Nephron (organoid): ENCODE measurements around the gene PLA2G1B.

Source experiments
- H3K27ac Mint-ChIP-seq, 3 experiments: 2 replicates each; pipeline ENCODE4 v1.8.0; 2020; ENCODE audit warnings: mixed read lengths in 3 of 3, mild to moderate bottlenecking in 2 of 3, moderate library complexity in 1 of 3
- H3K27me3 Mint-ChIP-seq: 2 replicates; pipeline ENCODE4 v1.8.0; 2021; ENCODE audit warnings: low read depth, mild to moderate bottlenecking, moderate library complexity, mixed read lengths
- H3K36me3 Mint-ChIP-seq: 2 replicates; pipeline ENCODE4 v1.8.0; 2020; ENCODE audit warnings: low read depth, mixed read lengths
- H3K4me1 Mint-ChIP-seq: 2 replicates; pipeline ENCODE4 v1.8.0; 2020; ENCODE audit warnings: mixed read lengths
- H3K4me3 Mint-ChIP-seq, 3 experiments: 2 replicates each; pipeline ENCODE4 v1.8.0; 2020; ENCODE audit warnings: mild to moderate bottlenecking in 3 of 3, mixed read lengths in 3 of 3, moderate library complexity in 2 of 3
- H3K9me3 Mint-ChIP-seq: 2 replicates; pipeline ENCODE4 v1.8.0; 2020; ENCODE audit warnings: mixed read lengths
- TF ChIP-seq, protein P1 (sequence below), 3 experiments: fragments of 200-600 bp; sonication (generic); IDR thresholded peaks; one replicate each; pipeline ENCODE4 v1.5.0; 2021; ENCODE audit warnings: antibody characterized with exemption in 3 of 3; ENCODE audit not compliant: unreplicated experiment in 3 of 3

Gene PLA2G1B

DNA sequence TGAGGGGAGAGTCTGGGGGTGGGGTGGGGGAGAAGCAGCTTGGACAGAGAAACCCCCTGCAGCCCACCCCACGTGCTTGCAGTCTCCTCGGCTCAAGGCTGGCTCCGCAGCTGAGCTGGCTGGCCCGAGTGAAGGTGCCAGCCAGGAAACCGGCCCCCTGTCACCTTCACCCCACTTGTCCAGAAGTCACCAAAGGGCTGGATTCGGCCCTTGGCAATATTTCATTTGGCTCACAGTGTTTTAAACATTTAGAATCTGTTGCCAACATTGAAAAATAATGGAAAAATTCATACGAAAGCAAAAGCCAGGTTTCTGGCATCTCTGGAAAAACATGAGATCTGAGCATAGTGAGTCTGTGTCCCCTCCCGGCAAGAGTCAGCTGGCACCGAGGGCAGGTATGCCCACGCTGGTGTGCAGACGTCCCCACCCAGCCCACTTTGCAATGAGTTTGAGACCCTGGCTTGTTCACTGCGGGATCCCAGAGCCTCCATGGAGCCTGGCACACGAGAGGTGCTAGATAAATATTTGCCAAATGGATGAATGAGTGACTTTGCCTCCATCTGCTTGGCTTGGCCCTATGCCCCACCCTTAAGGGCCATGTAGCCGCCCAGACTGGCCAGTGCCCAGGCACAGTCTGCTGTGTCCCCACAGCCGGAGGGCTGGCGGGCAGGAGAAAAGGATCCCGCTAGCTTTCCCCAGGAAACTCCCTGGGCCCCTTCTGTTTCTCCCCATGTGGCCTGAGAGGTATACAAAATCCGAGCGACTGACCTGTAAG lies 23.2 kb upstream of the PLA2G1B start:
- H3K36me3 Mint-ChIP-seq, result peaks cover 45% of the 10 kb centered on the region
- H3K4me1 Mint-ChIP-seq, result no peaks in the 10 kb centered on the region
- no peak overlapping the region for H3K27ac Mint-ChIP-seq
- H3K27me3 Mint-ChIP-seq, result no peaks in the 10 kb centered on the region
- TF ChIP-seq, protein P1, sequence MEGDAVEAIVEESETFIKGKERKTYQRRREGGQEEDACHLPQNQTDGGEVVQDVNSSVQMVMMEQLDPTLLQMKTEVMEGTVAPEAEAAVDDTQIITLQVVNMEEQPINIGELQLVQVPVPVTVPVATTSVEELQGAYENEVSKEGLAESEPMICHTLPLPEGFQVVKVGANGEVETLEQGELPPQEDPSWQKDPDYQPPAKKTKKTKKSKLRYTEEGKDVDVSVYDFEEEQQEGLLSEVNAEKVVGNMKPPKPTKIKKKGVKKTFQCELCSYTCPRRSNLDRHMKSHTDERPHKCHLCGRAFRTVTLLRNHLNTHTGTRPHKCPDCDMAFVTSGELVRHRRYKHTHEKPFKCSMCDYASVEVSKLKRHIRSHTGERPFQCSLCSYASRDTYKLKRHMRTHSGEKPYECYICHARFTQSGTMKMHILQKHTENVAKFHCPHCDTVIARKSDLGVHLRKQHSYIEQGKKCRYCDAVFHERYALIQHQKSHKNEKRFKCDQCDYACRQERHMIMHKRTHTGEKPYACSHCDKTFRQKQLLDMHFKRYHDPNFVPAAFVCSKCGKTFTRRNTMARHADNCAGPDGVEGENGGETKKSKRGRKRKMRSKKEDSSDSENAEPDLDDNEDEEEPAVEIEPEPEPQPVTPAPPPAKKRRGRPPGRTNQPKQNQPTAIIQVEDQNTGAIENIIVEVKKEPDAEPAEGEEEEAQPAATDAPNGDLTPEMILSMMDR (IDR thresholded peaks at IDR 0.05; ENCODE audit: unreplicated experiment in 3 of 3), result no peak
- H3K9me3 Mint-ChIP-seq, result no peaks in the 10 kb centered on the region
- no peak overlapping the region for H3K4me3 Mint-ChIP-seq

DNA sequence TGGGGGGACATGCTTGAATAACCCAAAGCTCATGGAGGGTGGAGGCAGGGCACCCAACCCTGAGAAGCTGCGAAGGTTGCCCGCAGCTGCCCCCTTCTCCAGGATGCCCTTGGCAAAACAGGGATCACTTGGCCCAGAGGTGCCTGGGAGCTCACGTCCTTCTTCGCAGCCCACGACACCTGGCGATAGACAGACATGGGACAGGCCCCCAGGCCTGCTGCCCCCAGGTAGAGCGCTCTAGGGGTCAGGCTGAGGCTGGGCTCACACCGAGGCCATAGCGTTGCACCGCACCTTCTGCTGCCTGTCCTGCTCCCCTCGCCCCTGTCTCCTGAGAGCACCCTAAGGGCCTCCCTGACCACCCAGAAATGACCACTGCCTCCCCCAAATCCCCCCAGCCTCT lies 20.2 kb upstream of the PLA2G1B start:
- TF ChIP-seq, protein P1 (IDR thresholded peaks at IDR 0.05; ENCODE audit: unreplicated experiment in 3 of 3), result no peak
- Mint-ChIP-seq H3K9me3 (no peaks in the 10 kb centered on the region), H3K27ac (no peak overlapping the region), H3K36me3 (peaks cover 37% of the 10 kb centered on the region), H3K4me3 (no peak overlapping the region), H3K4me1 (no peaks in the 10 kb centered on the region), H3K27me3 (no peaks in the 10 kb centered on the region)

DNA sequence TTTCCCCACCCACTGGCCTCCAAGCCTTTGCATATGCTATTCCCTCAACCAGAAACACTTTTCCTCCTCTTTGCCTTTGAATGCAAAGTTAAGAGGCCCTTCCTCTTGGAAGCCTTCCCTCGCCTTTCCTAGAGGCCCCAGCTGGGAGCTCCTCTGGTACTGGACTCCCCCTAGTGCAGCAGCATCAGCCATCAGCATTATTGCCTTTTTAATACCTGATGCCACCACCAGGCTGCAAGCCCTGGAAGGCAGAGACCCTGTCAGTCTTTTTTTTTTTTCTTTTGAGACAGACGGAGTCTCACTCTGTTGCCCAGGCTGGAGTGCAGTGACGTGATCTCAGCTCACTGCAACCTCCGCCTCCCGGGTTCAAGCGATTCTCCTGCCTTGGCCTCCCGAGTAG lies 19.1 kb upstream of the PLA2G1B start:
- TF ChIP-seq, protein P1 (IDR thresholded peaks at IDR 0.05; ENCODE audit: unreplicated experiment in 3 of 3), result no peak
- Mint-ChIP-seq H3K4me3 (no peak overlapping the region), H3K4me1 (no peaks in the 10 kb centered on the region), H3K27me3 (no peaks in the 10 kb centered on the region), H3K27ac (no peak overlapping the region), H3K9me3 (no peaks in the 10 kb centered on the region), H3K36me3 (peaks cover 33% of the 10 kb centered on the region)

DNA sequence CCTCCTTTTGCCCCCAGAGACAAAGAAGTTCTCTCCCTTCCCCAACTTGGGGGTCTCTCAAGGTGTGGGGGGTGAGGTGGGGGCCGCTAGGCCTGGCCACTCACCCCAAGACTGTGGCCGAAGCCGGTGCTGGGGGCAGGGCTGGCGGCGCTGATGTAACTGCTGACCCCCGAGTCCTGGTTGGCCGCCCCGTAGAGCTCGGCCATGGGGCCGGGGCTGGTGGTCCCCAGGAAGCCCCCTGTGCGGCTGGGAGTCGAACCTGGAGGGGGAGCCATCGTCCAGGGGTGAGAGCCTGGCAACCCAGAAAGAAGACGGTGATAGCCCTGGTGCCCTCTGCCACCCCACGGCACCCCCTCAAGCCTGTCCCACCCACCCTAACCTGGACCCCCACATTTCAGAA lies 18.5 kb upstream of the PLA2G1B start:
- Mint-ChIP-seq H3K4me3 (no peak overlapping the region), H3K4me1 (no peaks in the 10 kb centered on the region), H3K27me3 (no peaks in the 10 kb centered on the region), H3K9me3 (no peaks in the 10 kb centered on the region), H3K36me3 (peaks cover 35% of the 10 kb centered on the region), H3K27ac (no peak overlapping the region)
- TF ChIP-seq, protein P1 (IDR thresholded peaks at IDR 0.05; ENCODE audit: unreplicated experiment in 3 of 3), result no peak

DNA sequence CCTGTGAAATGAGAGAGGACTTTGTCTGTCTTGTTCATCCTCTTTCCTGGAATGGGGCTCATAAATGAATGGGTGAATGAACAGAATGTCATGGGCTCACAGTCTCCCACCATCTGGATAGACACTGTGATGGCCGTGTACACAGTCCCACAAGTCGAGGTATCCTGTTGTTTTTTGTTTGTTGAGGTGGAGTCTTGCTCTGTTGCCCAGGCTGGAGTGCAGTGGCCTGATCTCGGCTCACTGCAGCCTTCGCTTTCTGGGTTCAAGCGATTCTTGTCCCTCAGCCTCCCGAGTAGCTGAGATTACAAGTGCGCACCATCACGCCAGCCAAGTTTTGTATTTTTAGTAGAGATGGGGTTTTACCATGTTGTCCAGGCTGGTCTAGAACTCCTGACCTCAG lies 16.1 kb upstream of the PLA2G1B start:
- TF ChIP-seq, protein P1 (IDR thresholded peaks at IDR 0.05; ENCODE audit: unreplicated experiment in 3 of 3), result no peak
- Mint-ChIP-seq H3K36me3 (peaks cover 26% of the 10 kb centered on the region), H3K4me1 (no peaks in the 10 kb centered on the region), H3K9me3 (peaks cover under 1% of the 10 kb centered on the region), H3K27ac (peak overlapping the region; percentile 44 to 60 (median 57)), H3K27me3 (no peaks in the 10 kb centered on the region), H3K4me3 (no peak overlapping the region)

DNA sequence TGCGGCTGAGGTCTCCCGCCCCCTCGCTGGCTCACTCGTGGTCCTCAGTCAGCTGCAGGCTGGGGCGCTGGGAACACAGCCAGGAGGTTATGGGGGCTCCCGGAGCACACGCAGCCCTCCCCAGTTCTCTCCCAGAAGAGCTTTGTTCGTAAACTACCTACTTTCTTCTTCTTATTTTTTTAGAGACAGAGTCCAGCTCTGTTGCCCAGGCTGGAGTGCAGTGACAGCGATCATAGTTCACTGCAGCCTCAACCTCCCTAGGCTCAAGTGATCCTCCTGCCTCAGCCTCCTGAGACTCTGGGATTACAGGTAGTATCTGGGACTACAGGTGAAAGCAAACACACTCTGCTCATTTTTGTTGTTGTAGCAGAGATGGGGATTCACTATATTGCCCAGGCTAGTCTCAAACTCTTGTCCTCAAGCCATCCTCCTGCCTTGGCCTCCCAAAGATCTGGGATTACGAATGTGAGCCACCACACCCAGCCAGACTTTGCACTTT lies 15.5 kb upstream of the PLA2G1B start:
- H3K4me1 Mint-ChIP-seq, result no peaks in the 10 kb centered on the region
- peak overlapping the region; percentile 44 to 60 (median 57) for H3K27ac Mint-ChIP-seq
- H3K4me3 Mint-ChIP-seq, result peak overlapping the region in 1 of 3 experiments; percentile 23
- peaks cover 4% of the 10 kb centered on the region for H3K9me3 Mint-ChIP-seq
- peaks cover 26% of the 10 kb centered on the region for H3K36me3 Mint-ChIP-seq
- H3K27me3 Mint-ChIP-seq, result no peaks in the 10 kb centered on the region
- TF ChIP-seq, protein P1 (IDR thresholded peaks at IDR 0.05; ENCODE audit: unreplicated experiment in 3 of 3), result no peak
